ENCODE measurements around the gene NEDD9. TPM values are rescaled to one million over a fixed set of nuclear protein-coding genes. Genes with fewer than 3 reads are reported as not detected.

NEDD9 gene
- total and polyA plus RNA-seq, 4 donors: 7.5 to 16.8 (median 11.7) TPM

GRCh38 chr6:11166948-11167347, 65.5 kb downstream of the NEDD9 start:
- WGBS: 95% methylated on average over 4 of the region's 4 CpGs
- H3K27me3 ChIP-seq (ENCODE audit: control insufficient read depth in 4 of 4, insufficient read depth in 4 of 4, low read length in 3 of 4): no peaks in the 10 kb centered on the region

More at GRCh38 chr6:11166948-11167347, 65.5 kb downstream of the NEDD9 start:
- Histone ChIP-seq H3K27ac (ENCODE audit: low read depth in 1 of 2, low read length in 2 of 2) (no peak overlapping the region), H3K9me3 (ENCODE audit: control insufficient read depth in 4 of 4, low read length in 3 of 4) (no peaks in the 10 kb centered on the region), H3K9ac (ENCODE audit: low read depth in 1 of 2, low read length in 2 of 2) (no peak overlapping the region), H3K36me3 (ENCODE audit: control insufficient read depth in 4 of 4, insufficient read depth in 3 of 4, low read depth in 1 of 4, low read length in 3 of 4) (no peaks in the 10 kb centered on the region), H3K4me3 (ENCODE audit: low read depth in 1 of 3, low read length in 3 of 3) (no peak overlapping the region), H3K4me1 (ENCODE audit: control insufficient read depth in 4 of 4, insufficient read depth in 4 of 4, low read length in 3 of 4) (no peaks in the 10 kb centered on the region)
- TF ChIP-seq FOXA2 (IDR thresholded peaks at IDR 0.05): no peak
- TF ChIP-seq FOXA1 (IDR thresholded peaks at IDR 0.05): no peak
- TF ChIP-seq HNF4A (conservative IDR thresholded peaks at IDR 0.05): no peak
- TF ChIP-seq HNF4G (IDR thresholded peaks at IDR 0.05): no peak
- TF ChIP-seq NR2F2 (IDR thresholded peaks at IDR 0.05): no peak
- TF ChIP-seq RXRA (IDR thresholded peaks at IDR 0.05): no peak
- TF ChIP-seq YY1 (IDR thresholded peaks at IDR 0.05): no peak
- no peak for TF ChIP-seq CTCF (IDR thresholded peaks at IDR 0.05; ENCODE audit: low read depth, low read length, missing input control)
- no peak for TF ChIP-seq ATF3 (IDR thresholded peaks at IDR 0.05)
- TF ChIP-seq JUND (IDR thresholded peaks at IDR 0.05): no peak
- no peak for TF ChIP-seq SP1 (IDR thresholded peaks at IDR 0.05)
- TF ChIP-seq GABPA (IDR thresholded peaks at IDR 0.05 in 1 of 2, conservative IDR thresholded peaks at IDR 0.05 in 1 of 2): no peak
- TF ChIP-seq EGR1 (IDR thresholded peaks at IDR 0.05; ENCODE audit: low read depth in 2 of 2): no peak
- no peak for TF ChIP-seq TAF1 (conservative IDR thresholded peaks at IDR 0.05)
- TF ChIP-seq REST (IDR thresholded peaks at IDR 0.05): no peak
- TF ChIP-seq RAD21 (IDR thresholded peaks at IDR 0.05): no peak
- no peak for DNase-seq (ENCODE audit: low spot score)

All from liver (tissue), 9 donors.